Esophagus squamous epithelium (tissue), 5 donors: ENCODE data around the gene AK9. TPM values are rescaled to one million over a fixed set of nuclear protein-coding genes. Genes with fewer than 3 reads are reported as not detected.

Experiments
- DNase-seq: peaks from one replicate; lab custom pipeline; 2025; lab: John Stamatoyannopoulos, UW
- H3K27ac ChIP-seq, 4 donors: fragments of 200-600 bp; sonication (generic); one replicate each; pipeline ENCODE4 v1.5.1; 2016 to 2019; ENCODE audit warnings: mild to moderate bottlenecking in 1 of 4
- H3K27me3 ChIP-seq, 4 donors: fragments of 200-600 bp; sonication (generic); 1 replicate in 3 of 4; 2 replicates in 1 of 4; pipeline versions ENCODE4 v1.5.1 to v1.6.0; 2017 to 2021; ENCODE audit warnings: antibody characterized with exemption in 1 of 4
- H3K36me3 ChIP-seq, 3 donors: fragments of 200-600 bp; sonication (generic); one replicate each; pipeline ENCODE4 v1.5.1; 2016 to 2019
- H3K4me1 ChIP-seq, 3 donors: fragments of 200-600 bp; sonication (generic); one replicate each; pipeline ENCODE4 v1.5.1; 2017 to 2019
- H3K4me3 ChIP-seq, 4 donors: fragments of 200-600 bp; sonication (generic); 1 replicate in 3 of 4; 2 replicates in 1 of 4; pipeline ENCODE4 v1.5.1; 2016 to 2019; ENCODE audit warnings: mild to moderate bottlenecking in 2 of 4, moderate library complexity in 1 of 4
- H3K9me3 ChIP-seq, 3 donors: fragments of 200-600 bp; sonication (generic); one replicate each; pipeline ENCODE4 v1.5.1; 2016 to 2019
- POLR2A ChIP-seq, 4 donors: fragments of 450-650 bp; IDR thresholded peaks; one replicate each; pipeline ENCODE4 v1.6.1; 2017; ENCODE audit warnings: antibody characterized with exemption in 4 of 4, mild to moderate bottlenecking in 4 of 4, moderate library complexity in 3 of 4
- WGBS, 2 donors: methylation state at CpG; one replicate each; pipeline ENCODE4 v1.1.5; 2018; 5-methylcytosine and 5-hydroxymethylcytosine counted together
- intact Hi-C: fragments of 100-400 bp; cut with DNase I; formaldehyde crosslinking; loops from one replicate; pipeline ENCODE4 v1.15.0; 2022
- total RNA-seq, 4 donors: library from RNA; depleted of rRNA; stranded (reverse); fragments of >200 nt; gene quantifications; one replicate each; pipeline ENCODE4 v1.1.0, GENCODE V29; 2016
- TF ChIP-seq, protein P1 (sequence below), 6 experiments: fragments of 450-650 bp in 4 of 6; fragments of 200-600 bp in 2 of 6; sonication (generic) in 2 of 6; IDR thresholded peaks; one replicate each; pipeline ENCODE4 v1.5.1; 2016 to 2019; ENCODE audit warnings: antibody characterized with exemption in 6 of 6, mild to moderate bottlenecking in 4 of 6, moderate library complexity in 4 of 6
- donor health status: DM: yes; HTN: yes; CAD: no.

The AK9 gene
- total RNA-seq, 4 donors from 2014 or later: 2.8 to 9.0 (median 3.2) TPM

DNA sequence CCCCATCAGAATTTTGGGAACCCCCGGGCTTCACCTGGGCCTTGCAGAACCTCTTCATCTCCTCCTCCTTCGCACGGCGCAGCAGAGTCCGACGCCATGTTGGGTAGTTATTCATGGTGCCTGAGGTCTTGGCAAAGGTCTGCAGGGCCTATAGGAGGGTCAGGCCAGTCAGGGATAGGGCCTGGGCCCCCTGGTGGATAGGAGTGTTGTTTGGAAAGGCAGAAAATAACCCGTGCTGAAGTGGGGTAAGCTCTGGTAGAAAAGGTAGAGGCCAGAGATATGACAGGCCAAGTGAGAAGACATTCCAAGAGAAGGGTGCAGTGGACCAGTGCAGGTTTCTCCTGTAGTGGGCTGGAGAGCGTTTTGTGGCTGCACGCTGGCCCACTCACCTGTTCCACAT lies 245.6 kb downstream of the AK9 start:
- Histone ChIP-seq H3K27me3 (no peaks in the 10 kb centered on the region), H3K4me3 (no peak overlapping the region), H3K27ac (no peak overlapping the region), H3K4me1 (peaks cover 9 to 50% (median 12%) of the 10 kb centered on the region in 3 donors), H3K9me3 (no peaks in the 10 kb centered on the region), H3K36me3 (peaks cover 0 to 48% (median 11%) of the 10 kb centered on the region in 3 donors)
- WGBS, 2 donors: 75 to 79% methylated on average over 4 to 7 of the region's 9 CpGs
- TF ChIP-seq, protein P1, sequence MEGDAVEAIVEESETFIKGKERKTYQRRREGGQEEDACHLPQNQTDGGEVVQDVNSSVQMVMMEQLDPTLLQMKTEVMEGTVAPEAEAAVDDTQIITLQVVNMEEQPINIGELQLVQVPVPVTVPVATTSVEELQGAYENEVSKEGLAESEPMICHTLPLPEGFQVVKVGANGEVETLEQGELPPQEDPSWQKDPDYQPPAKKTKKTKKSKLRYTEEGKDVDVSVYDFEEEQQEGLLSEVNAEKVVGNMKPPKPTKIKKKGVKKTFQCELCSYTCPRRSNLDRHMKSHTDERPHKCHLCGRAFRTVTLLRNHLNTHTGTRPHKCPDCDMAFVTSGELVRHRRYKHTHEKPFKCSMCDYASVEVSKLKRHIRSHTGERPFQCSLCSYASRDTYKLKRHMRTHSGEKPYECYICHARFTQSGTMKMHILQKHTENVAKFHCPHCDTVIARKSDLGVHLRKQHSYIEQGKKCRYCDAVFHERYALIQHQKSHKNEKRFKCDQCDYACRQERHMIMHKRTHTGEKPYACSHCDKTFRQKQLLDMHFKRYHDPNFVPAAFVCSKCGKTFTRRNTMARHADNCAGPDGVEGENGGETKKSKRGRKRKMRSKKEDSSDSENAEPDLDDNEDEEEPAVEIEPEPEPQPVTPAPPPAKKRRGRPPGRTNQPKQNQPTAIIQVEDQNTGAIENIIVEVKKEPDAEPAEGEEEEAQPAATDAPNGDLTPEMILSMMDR (IDR thresholded peaks at IDR 0.05): no peak
- no peak for TF ChIP-seq POLR2A (IDR thresholded peaks at IDR 0.05)
- no peak for DNase-seq
- intact Hi-C loops: no loop called here

DNA sequence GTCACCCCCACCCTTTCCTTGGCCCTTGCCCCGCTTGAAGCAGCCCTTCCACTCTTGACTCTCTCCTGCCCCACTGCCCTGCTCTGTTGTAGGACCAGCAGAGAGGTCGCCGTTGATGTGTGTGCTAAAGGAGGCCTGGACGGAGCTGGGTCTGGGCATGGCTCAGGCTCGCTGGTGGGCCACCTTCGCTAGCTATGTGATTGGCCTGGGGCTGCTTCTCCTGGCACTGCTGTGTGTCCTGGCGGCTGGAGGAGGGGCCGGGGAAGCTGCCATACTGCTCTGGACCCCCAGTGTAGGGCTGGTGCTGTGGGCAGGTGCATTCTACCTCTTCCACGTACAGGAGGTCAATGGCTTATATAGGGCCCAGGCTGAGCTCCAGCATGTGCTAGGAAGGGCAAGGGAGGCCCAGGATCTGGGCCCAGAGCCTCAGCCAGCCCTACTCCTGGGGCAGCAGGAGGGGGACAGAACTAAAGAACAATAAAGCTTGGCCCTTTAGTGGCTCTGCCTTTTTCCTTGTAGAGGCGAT lies 247.5 kb downstream of the AK9 start:
- WGBS, 2 donors: 100% methylated on average over 1 of the region's 10 CpGs; no CpG with 5 or more reads in 1 of the 2 donors
- Histone ChIP-seq H3K36me3 (peaks cover 0 to 48% (median 11%) of the 10 kb centered on the region in 3 donors), H3K27ac (no peak overlapping the region), H3K4me3 (no peak overlapping the region), H3K27me3 (no peaks in the 10 kb centered on the region), H3K4me1 (peaks cover 9 to 55% (median 19%) of the 10 kb centered on the region in 3 donors), H3K9me3 (no peaks in the 10 kb centered on the region)
- TF ChIP-seq POLR2A (IDR thresholded peaks at IDR 0.05): no peak
- TF ChIP-seq, protein P1 (IDR thresholded peaks at IDR 0.05): no peak
- DNase-seq: no peak
- intact Hi-C loops: no loop called here

Other genes starting within 250 kb of the AK9 start
- gene MICAL1, start 235.4 kb downstream of the AK9 start, total RNA-seq: 10 to 100 TPM; 11.9 to 20.0 (median 12.6) TPM
- 1 to 10 TPM; 3.9 to 8.4 (median 7.0) TPM for gene ZBTB24, start 208.0 kb downstream of the AK9 start, total RNA-seq
- gene FIG4, start 94 bp upstream of the AK9 start, total RNA-seq: 10 to 100 TPM in 1 of 4 donors, 1 to 10 TPM in 3; 7.0 to 11.3 (median 9.1) TPM